ENCODE results near the gene VANGL1. TPM values are rescaled to one million over a fixed set of nuclear protein-coding genes. Genes with fewer than 3 reads are reported as not detected.
A peak's percentile ranks its signal among the peaks of the same experiment; 100 is the strongest.

VANGL1 gene
- total RNA-seq, 1 donor from 2014 or later = 16.0 TPM

DNA sequence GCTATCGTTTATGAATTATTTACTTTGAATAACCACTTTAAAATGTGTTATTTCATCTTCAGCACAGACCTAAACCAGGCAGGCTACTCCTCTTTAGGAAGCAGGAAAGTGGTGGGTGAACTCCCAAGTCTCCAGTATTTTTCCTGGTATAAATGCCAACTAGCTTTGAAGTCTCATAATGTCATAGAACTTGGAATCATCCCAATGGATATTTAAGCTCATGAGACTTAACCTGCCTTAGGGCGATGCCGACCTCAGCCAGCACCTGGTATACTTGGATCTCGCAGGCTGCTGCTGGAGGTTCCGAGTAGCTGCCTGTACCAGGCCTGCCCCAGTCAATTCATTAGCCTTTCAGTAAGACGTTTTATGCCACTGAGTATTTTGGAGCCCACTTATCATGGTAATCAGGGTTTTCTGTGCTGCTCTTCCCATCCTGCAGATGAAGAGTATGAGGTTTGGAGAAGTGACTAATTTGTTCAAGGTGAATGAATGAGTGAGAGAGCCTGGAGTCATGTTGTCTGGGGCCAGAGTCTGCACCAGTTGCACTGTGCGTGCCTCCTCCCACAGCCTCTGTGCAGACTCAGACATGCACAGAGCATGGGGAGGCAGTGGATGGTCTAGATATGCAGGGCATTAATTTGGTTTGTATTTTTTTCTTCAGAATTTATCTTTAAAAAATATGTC, 34.9 kb downstream of the VANGL1 start:
- DNase-seq (ENCODE audit: low spot score in 2 of 2, unreplicated experiment in 2 of 2) = no peak
- H3K27ac Mint-ChIP-seq = peak overlapping the region; percentile 88
- peaks cover 10% of the 10 kb centered on the region for H3K36me3 Mint-ChIP-seq
- TF ChIP-seq CTCF (IDR thresholded peaks at IDR 0.05; ENCODE audit: unreplicated experiment) = no peak
- no peaks in the 10 kb centered on the region for H3K27me3 Mint-ChIP-seq (ENCODE audit: low read depth)
- no peaks in the 10 kb centered on the region for H3K9me3 Mint-ChIP-seq
- peaks cover 22% of the 10 kb centered on the region for H3K4me1 Mint-ChIP-seq
- no peak overlapping the region for H3K4me3 Mint-ChIP-seq

- H3K9me3 Mint-ChIP-seq = no peaks in the 10 kb centered on the region
- no peak for DNase-seq (ENCODE audit: low spot score in 2 of 2, unreplicated experiment in 2 of 2)
- H3K4me1 Mint-ChIP-seq = peaks cover 22% of the 10 kb centered on the region
- H3K27ac Mint-ChIP-seq = peak overlapping the region; percentile 88
- no peak for TF ChIP-seq CTCF (IDR thresholded peaks at IDR 0.05; ENCODE audit: unreplicated experiment)
- peaks cover 12% of the 10 kb centered on the region for H3K36me3 Mint-ChIP-seq
- H3K4me3 Mint-ChIP-seq = no peak overlapping the region
- H3K27me3 Mint-ChIP-seq (ENCODE audit: low read depth) = no peaks in the 10 kb centered on the region
Measured at GRCh38 chr1:115677182-115677555, 35.4 kb downstream of the VANGL1 start.

DNA sequence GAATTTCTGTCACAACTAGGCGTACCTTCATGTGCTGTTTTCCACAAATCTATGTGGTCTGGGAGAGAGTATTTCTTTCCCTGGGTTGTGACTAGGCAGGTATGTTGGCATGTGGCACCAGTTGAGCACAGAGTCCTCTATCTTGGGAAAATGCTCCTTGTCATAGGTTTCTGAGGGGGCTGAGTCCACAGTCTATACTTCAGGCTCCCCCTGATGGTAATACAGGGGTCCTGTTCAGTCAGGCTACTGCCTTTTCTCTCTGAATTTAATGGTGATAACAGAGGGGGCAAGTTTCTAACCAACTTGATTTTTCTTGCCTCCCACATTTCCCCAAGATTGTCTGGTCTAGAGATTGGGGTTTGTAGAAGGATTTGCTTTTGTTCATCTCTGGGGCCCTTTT, 35.8 kb downstream of the VANGL1 start:
- Mint-ChIP-seq H3K27ac (peak overlapping the region; percentile 21), H3K27me3 (ENCODE audit: low read depth) (no peaks in the 10 kb centered on the region), H3K9me3 (no peaks in the 10 kb centered on the region), H3K4me3 (no peak overlapping the region), H3K4me1 (peaks cover 22% of the 10 kb centered on the region), H3K36me3 (peaks cover 16% of the 10 kb centered on the region)
- TF ChIP-seq CTCF (IDR thresholded peaks at IDR 0.05; ENCODE audit: unreplicated experiment) = no peak
- DNase-seq (ENCODE audit: low spot score in 2 of 2, unreplicated experiment in 2 of 2) = no peak

DNA sequence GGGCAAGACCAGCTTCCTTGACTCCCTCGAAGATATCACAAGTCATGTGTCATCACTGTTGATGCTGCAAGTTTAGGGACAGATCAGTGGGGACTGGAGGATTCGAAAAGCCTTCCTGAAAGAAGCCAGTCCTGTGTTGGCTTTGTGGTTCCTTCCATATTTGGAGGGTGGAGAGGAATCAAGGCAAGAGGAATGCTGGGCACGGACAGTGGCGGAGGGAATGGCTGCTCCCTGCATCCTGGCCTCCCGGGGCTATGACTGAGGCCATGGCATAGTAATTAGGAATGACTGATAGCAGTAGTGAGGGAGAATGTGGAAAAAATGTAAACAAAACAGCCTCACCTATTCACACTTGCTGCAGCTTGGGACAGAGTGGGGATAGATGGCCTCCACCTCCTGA, 36.4 kb downstream of the VANGL1 start:
- H3K36me3 Mint-ChIP-seq = peaks cover 21% of the 10 kb centered on the region
- no peak overlapping the region for H3K4me3 Mint-ChIP-seq
- no peaks in the 10 kb centered on the region for H3K9me3 Mint-ChIP-seq
- no peak overlapping the region for H3K27ac Mint-ChIP-seq
- no peak for TF ChIP-seq CTCF (IDR thresholded peaks at IDR 0.05; ENCODE audit: unreplicated experiment)
- H3K4me1 Mint-ChIP-seq = peaks cover 22% of the 10 kb centered on the region
- H3K27me3 Mint-ChIP-seq (ENCODE audit: low read depth) = no peaks in the 10 kb centered on the region
- DNase-seq (ENCODE audit: low spot score in 2 of 2, unreplicated experiment in 2 of 2) = no peak

- H3K9me3 Mint-ChIP-seq = no peaks in the 10 kb centered on the region
- H3K27me3 Mint-ChIP-seq (ENCODE audit: low read depth) = no peaks in the 10 kb centered on the region
- TF ChIP-seq CTCF (IDR thresholded peaks at IDR 0.05; ENCODE audit: unreplicated experiment) = no peak
- DNase-seq (ENCODE audit: low spot score in 2 of 2, unreplicated experiment in 2 of 2) = no peak
- H3K36me3 Mint-ChIP-seq = peaks cover 21% of the 10 kb centered on the region
- no peak overlapping the region for H3K4me3 Mint-ChIP-seq
- H3K27ac Mint-ChIP-seq = no peak overlapping the region
- peaks cover 22% of the 10 kb centered on the region for H3K4me1 Mint-ChIP-seq
Measured at GRCh38 chr1:115679141-115679611, 37.4 kb downstream of the VANGL1 start.

Measured in mesothelial cell of epicardium (in vitro differentiated cells).